ENCODE measurements around the gene IRAK2.

- TF ChIP-seq, protein P1, sequence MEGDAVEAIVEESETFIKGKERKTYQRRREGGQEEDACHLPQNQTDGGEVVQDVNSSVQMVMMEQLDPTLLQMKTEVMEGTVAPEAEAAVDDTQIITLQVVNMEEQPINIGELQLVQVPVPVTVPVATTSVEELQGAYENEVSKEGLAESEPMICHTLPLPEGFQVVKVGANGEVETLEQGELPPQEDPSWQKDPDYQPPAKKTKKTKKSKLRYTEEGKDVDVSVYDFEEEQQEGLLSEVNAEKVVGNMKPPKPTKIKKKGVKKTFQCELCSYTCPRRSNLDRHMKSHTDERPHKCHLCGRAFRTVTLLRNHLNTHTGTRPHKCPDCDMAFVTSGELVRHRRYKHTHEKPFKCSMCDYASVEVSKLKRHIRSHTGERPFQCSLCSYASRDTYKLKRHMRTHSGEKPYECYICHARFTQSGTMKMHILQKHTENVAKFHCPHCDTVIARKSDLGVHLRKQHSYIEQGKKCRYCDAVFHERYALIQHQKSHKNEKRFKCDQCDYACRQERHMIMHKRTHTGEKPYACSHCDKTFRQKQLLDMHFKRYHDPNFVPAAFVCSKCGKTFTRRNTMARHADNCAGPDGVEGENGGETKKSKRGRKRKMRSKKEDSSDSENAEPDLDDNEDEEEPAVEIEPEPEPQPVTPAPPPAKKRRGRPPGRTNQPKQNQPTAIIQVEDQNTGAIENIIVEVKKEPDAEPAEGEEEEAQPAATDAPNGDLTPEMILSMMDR (conservative IDR thresholded peaks at IDR 0.05; ENCODE audit: low read length), result no peak
- TF ChIP-seq EZH2phosphoT487 (IDR thresholded peaks at IDR 0.05; ENCODE audit: borderline replicate concordance), result no peak
Measured at GRCh38 chr3:10265833-10266232, 101.1 kb downstream of the IRAK2 start.
